Transverse colon (tissue), 3 donors: Measurements from ENCODE around the gene GALK2.

Experiments
- POLR2A ChIP-seq: fragments of 450-650 bp; IDR thresholded peaks from one replicate; pipeline ENCODE4 v1.6.1; 2016; ENCODE audit warnings: antibody characterized with exemption, mild to moderate bottlenecking, moderate library complexity
- TF ChIP-seq, protein P1 (sequence below), 5 experiments: fragments of 200-600 bp in 3 of 5; fragments of 450-650 bp in 2 of 5; sonication (generic) in 3 of 5; IDR thresholded peaks; 1 replicate in 2 of 5; 2 replicates in 3 of 5; pipeline ENCODE4 v1.5.1; 2016 to 2017; ENCODE audit warnings: antibody characterized with exemption in 5 of 5, inconsistent platforms in 3 of 5, mild to moderate bottlenecking in 2 of 5, moderate library complexity in 1 of 5

- TF ChIP-seq, protein P1, sequence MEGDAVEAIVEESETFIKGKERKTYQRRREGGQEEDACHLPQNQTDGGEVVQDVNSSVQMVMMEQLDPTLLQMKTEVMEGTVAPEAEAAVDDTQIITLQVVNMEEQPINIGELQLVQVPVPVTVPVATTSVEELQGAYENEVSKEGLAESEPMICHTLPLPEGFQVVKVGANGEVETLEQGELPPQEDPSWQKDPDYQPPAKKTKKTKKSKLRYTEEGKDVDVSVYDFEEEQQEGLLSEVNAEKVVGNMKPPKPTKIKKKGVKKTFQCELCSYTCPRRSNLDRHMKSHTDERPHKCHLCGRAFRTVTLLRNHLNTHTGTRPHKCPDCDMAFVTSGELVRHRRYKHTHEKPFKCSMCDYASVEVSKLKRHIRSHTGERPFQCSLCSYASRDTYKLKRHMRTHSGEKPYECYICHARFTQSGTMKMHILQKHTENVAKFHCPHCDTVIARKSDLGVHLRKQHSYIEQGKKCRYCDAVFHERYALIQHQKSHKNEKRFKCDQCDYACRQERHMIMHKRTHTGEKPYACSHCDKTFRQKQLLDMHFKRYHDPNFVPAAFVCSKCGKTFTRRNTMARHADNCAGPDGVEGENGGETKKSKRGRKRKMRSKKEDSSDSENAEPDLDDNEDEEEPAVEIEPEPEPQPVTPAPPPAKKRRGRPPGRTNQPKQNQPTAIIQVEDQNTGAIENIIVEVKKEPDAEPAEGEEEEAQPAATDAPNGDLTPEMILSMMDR (IDR thresholded peaks at IDR 0.05) = no peak
- no peak for TF ChIP-seq POLR2A
These were observed 131.5 kb downstream of the GALK2 start for GRCh38 chr15:49301562-49301961.
